ENCODE results near the gene PREX1. TPM values are rescaled to one million over a fixed set of nuclear protein-coding genes. Genes with fewer than 3 reads are reported as not detected.
"Not testable (repeated sequence)": the region's sequence is repeated elsewhere in the genome, so short reads cannot be mapped to it uniquely, and the experiment has no call there.

Gene PREX1, protein sequence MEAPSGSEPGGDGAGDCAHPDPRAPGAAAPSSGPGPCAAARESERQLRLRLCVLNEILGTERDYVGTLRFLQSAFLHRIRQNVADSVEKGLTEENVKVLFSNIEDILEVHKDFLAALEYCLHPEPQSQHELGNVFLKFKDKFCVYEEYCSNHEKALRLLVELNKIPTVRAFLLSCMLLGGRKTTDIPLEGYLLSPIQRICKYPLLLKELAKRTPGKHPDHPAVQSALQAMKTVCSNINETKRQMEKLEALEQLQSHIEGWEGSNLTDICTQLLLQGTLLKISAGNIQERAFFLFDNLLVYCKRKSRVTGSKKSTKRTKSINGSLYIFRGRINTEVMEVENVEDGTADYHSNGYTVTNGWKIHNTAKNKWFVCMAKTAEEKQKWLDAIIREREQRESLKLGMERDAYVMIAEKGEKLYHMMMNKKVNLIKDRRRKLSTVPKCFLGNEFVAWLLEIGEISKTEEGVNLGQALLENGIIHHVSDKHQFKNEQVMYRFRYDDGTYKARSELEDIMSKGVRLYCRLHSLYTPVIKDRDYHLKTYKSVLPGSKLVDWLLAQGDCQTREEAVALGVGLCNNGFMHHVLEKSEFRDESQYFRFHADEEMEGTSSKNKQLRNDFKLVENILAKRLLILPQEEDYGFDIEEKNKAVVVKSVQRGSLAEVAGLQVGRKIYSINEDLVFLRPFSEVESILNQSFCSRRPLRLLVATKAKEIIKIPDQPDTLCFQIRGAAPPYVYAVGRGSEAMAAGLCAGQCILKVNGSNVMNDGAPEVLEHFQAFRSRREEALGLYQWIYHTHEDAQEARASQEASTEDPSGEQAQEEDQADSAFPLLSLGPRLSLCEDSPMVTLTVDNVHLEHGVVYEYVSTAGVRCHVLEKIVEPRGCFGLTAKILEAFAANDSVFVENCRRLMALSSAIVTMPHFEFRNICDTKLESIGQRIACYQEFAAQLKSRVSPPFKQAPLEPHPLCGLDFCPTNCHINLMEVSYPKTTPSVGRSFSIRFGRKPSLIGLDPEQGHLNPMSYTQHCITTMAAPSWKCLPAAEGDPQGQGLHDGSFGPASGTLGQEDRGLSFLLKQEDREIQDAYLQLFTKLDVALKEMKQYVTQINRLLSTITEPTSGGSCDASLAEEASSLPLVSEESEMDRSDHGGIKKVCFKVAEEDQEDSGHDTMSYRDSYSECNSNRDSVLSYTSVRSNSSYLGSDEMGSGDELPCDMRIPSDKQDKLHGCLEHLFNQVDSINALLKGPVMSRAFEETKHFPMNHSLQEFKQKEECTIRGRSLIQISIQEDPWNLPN (N-terminal part only)
- polyA plus RNA-seq (2012; ENCODE audit: insufficient read depth, insufficient read length): 27.8 TPM

DNA sequence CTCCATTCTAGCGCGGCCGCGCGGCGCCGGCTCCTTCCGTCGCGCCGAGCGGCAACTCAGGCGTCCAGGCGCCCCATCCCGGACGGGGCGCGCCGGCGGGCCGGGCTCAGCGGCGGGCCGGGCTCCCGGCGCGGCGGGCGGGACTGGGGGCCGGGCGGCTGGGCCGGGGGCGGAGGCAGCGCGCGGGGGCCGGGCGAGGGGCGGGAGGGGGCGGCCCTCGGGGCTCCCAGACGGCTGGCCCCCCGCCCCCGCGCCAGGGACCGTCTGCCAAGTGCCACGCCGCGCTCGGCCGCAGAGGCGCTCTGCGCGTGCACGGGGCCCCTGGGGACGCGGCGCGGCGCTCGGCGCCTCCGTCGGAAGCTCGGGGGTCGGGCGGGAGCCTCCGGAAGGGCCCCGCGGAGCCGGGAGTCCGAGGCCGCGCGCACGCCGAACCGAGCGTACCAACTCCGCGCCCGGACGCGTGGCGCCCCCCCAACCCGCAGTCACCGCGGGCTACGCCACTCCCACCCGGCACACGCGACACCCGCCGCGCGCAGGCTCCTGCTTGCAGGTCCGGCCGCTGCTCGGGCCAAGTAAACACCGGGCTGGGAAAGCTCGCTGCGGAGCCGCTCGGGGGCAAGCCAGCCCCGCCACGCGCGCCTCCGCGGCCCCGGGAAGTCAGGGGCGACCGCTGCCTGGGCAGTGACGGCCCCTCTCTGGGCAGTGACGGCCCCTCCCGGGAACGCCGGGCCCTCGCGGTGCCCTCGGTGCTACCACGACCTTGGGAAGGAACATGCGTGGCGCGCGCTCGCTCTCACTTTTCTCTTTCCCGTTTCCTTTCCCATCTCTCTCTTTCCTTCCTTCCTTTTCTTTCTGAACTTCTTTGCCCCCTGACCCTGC, at the start of gene PREX1:
TSS of gene PREX1 (minus strand) at position 145 of the 879 bp plus-strand sequence. CDS start at position 6, 139 bp downstream.
- peak within 1 kb of the TSS; percentile 72 for H3K4me3 ChIP-seq (ENCODE audit: low read length)
- DNase-seq (ENCODE audit: low read depth, low spot score): peak; percentile 66

DNA sequence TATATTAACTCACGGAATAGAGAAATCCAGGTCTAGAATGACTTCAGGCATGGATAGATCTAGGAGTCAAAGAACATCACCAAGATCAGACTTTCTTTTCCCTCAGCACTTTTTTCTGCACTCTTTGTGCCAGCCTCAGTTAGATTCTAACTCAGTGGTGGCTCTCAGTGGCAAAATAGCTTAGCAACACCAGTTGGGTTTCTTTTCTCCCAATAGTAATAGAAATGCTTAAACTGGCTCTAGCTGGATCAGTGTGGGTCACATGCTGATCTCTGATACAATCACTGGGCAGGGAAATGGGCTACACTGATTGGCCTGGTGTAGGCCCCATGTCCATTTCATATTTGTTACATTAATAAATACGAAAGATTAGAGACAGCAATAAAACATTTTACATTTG, 49.5 kb upstream of the PREX1 start:
- H3K4me3 ChIP-seq (ENCODE audit: low read length): no peak overlapping the region
- DNase-seq (ENCODE audit: low read depth, low spot score): no peak

DNA sequence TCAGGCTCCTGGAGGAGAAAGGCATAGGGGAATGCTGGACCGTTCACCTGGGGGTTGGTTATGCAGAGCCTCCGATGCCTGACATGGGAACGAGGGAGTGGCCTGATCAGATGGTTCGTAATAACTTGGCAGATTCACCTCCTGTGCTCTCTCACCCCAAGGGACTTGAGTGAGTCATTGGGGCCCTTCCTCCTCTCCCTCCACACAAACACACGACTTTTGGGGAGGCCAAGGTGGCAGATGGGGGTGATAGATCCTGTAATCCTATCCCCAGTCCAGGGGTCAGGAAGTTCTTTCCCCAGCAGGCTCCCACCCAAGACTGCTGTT, 48.1 kb upstream of the PREX1 start:
- H3K4me3 ChIP-seq (ENCODE audit: low read length): no peak overlapping the region
- no peak for DNase-seq (ENCODE audit: low read depth, low spot score)

DNA sequence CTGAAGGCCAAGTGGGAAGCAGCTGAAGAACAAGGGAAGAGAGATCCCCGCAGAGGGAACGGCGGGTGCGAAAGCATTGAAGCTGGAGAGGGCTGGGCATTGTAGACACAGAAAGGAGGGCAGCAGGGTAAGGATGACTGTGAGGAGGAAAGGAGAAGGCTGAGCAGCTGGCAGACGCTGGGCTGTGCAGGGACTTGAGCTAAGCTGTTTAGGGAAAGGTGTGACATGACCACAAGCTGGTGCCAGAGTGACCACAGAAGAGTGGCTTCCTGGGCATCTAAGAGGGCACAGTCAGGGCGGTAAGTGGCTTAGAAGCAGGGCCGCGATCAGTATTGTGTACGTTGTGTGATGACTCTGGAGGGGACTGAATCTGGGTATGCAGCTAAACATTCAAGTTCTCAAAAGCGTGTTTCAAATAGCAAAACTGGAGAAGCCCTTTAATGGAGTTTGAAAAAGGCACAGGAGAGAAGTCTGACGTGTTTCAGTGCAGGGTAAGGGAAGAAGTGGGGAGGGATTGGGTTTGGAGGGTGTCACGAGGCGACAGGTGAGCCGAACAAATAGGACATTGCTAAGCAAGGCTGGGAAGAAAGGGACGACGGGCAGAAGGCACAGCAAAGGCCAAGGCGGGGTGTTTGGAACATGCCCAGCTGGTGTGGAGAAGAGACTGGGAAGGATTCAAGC, 47.6 kb upstream of the PREX1 start:
- DNase-seq (ENCODE audit: low read depth, low spot score): no peak
- H3K4me3 ChIP-seq (ENCODE audit: low read length): no peak overlapping the region

DNA sequence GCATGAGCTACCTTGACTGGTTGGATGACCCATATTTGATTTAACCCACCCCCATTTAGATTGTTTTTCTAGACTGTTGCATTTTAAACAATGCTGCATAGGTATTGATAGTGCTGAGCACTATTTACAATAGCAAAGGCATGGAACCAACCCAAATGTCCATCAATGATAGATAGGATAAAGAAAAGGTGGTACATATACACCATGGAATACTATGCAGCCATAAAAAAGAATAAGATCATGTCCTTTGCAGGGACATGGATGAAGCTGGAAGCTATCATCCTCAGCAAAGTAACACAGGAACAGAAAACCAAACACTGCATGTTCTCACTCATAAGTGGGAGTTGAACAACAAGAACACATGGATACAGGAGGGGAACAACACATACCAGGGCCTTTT, 41.6 kb upstream of the PREX1 start:
- not testable (repeated sequence) for DNase-seq (ENCODE audit: low read depth, low spot score)

DNA sequence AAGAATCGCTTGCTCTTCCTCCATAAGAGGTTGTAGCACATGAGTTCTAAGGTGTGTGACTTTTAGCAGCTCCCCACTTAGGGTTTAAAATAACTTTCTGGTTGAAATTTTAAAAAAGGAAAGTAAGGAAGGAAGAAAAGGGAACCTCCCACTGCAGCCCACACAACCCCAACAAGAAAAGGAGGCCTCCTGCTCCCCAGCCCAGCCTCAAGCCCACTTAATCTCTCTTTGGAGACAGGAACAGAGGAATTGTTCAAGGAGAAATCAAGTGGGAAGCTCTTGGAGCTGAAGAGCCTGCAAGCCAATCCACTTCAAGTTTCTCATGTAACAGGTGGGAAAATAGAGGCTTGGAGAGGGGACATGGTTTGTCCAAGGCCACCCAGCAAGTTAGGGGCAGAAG, 39.1 kb upstream of the PREX1 start:
- no peak overlapping the region for H3K4me3 ChIP-seq (ENCODE audit: low read length)
- no peak for DNase-seq (ENCODE audit: low read depth, low spot score)

More for the DNA sequence above, 41.6 kb upstream of the PREX1 start:
- H3K4me3 ChIP-seq (ENCODE audit: low read length): not testable (repeated sequence)

DNA sequence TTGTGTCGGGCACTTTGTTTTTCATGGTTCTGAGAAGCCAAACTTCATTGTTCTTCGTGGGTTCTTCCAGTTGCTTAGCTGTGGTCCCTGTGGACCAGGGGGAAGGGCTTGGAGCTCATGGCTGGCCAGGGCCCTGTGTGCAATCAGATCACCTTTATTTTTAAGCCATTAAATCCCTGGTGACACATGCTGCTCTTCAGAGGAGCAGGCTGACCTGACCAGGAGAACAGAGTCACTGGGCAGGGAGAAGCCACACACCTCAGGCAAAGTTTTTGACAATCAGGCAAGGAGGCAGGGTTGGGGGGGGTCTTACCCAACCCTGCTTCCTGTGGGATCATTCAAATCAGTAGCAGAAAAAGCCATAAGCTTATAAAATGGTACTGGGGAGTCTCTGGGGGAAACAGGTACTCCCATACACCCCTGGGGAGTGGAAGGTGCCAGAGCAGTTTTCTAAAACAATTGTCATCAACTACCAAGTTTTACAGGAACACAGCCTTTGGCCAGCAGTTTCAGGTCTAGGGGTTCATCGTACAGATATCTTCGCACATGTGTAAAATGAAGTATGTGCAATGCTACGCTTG, 37.0 kb upstream of the PREX1 start:
- DNase-seq (ENCODE audit: low read depth, low spot score): no peak
- H3K4me3 ChIP-seq (ENCODE audit: low read length): no peak overlapping the region

DNA sequence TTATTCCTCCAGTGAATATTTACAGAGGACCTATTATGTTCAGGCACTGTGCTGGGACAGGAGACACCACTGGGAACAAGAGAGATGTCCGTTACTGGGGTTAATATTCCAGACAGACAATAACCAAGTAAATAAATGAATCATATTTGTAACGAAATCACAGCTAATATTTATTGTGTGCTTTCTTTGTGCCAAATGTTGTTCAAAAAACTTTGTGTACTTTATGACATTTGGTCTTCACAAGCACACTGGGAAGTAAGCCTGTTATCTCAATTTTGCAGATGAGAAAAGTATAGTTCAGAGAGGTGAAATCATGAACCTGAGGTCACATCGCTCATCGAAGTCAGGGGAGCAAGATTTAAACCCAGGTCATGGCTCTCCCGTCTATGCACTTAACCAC, 36.5 kb upstream of the PREX1 start:
- no peak overlapping the region for H3K4me3 ChIP-seq (ENCODE audit: low read length)
- no peak for DNase-seq (ENCODE audit: low read depth, low spot score)

DNA sequence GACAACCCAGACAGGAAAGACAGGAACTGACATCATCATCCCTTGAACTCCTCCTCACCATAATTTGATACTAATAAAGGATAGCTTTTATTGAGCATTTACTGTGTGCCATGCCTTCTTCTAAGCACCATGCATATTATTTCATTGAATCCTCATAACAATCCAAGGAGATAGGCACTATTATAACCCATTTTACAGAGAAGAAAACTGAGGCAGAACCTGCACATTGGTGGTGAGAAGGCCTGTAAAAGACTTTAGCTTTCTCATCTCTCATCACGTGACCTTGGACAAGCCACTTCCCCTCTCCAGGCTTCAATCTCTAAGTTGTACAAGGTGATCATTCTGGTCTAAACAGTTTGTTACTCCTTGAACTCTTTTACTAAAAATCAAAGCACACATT, 34.5 kb upstream of the PREX1 start:
- DNase-seq (ENCODE audit: low read depth, low spot score): no peak
- no peak overlapping the region for H3K4me3 ChIP-seq (ENCODE audit: low read length)

DNA sequence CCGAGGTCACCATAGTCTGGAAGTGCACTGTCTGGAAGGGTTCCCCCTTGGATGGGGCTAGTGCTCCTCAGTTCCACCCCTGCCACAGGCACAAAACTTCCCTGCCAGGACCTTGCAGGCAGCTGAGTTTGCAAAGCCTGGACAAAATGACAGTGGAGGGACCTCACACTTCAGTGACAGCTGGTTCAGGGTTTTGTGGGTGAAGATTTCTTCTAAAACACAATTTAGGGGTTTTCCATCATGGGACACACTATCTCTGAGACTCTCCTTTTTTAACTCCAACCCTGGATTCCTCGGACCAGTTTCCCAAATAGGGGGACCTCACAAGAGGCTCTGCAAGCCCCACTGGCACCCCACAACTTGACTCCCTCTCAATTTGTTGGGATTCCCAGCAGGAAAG, 33.6 kb upstream of the PREX1 start:
- no peak overlapping the region for H3K4me3 ChIP-seq (ENCODE audit: low read length)
- no peak for DNase-seq (ENCODE audit: low read depth, low spot score)

DNA sequence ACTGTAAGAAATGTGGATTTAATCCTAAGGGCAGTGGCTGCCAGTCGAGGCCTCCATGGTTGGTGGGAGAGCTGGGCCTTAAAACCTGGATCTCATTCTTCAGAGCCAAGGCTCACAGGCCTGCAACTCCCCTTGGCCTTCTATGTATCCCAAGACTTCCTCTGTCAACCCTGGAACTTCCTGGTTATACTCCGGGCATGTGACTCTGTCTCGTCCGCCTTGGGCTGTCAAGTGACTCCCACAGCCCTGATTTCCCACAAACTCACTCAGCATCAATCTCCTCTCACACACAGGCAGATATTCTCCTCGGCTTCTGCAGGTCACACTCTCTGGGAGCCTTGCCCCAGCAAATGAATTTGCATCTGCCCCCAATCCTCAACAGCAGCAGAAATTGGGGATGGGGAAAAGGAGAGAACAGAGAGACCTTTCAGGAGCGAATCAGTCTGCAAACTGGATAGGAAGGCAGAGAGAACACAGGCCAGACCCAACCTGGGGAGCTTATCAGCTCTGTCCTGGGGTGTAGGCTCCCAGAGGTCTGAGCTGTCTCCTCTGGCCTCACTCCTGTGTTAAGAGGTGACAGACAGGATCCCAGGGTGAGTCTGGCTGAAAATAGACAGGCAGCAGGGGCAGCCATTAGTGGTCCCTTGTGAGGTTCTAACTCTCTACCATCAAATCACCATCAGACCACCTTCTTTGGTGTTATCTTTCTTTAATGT, 30.4 kb upstream of the PREX1 start:
- no peak for DNase-seq (ENCODE audit: low read depth, low spot score)
- H3K4me3 ChIP-seq (ENCODE audit: low read length): no peak overlapping the region

DNA sequence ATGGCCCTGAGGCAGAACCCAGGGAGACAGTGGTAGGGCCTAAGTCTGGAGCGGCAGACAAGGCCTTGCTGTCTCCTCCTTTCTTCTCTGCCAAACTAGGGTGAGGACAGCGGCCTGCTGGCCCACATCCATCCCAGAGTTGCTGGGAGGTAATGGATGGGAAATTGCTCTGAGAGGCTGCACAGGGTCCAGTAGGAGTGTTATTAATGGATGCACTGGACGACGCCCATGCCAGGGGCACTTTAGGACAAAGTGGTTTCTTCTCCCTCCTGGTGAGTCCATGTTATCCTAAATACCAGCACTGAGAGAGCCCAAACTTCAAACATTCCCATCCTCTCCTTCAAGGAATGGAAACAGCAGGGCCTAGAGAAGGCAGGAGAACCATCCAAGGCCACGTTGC, 28.3 kb upstream of the PREX1 start:
- no peak overlapping the region for H3K4me3 ChIP-seq (ENCODE audit: low read length)

DNA sequence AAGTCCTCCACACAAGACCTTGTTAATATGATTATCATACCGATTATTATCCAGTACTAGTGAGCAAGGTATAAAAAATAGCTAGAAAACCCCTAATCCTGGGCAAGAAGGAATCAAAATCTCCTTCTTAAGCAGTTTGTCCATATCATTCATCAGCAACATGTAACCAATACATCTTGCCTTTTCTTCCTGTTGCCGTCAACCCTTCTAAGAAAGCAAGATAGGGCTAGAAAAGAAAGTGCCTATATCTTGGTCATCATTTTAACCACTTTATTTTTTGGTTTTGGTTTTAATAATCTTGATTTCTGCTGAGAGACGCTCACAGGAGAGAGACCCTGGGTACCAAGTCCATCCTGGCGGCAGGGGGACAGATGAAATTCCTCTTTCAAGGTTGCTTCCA, 27.2 kb upstream of the PREX1 start:
- no peak for DNase-seq (ENCODE audit: low read depth, low spot score)
- no peak overlapping the region for H3K4me3 ChIP-seq (ENCODE audit: low read length)

More for the DNA sequence above, 28.3 kb upstream of the PREX1 start:
- no peak for DNase-seq (ENCODE audit: low read depth, low spot score)

DNA sequence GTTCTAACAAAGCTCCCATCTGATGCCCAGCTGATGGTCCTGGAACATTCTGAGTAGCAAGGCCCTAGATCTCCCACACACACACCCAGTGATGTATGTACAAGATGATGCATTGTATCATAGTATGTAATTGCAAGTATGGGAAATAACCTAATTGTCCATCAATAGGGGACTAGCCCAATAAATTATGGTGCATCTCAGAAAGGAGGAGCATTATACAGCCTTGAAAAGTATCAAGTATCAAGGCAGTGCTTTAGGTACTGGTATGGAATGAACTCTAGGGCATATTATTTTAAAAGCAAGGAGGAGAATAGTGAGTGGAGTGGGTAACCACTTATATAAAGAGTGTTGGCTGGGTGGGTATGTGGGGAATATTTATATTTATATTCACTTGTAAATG, 24.8 kb upstream of the PREX1 start:
- no peak overlapping the region for H3K4me3 ChIP-seq (ENCODE audit: low read length)
- DNase-seq (ENCODE audit: low read depth, low spot score): no peak

DNA sequence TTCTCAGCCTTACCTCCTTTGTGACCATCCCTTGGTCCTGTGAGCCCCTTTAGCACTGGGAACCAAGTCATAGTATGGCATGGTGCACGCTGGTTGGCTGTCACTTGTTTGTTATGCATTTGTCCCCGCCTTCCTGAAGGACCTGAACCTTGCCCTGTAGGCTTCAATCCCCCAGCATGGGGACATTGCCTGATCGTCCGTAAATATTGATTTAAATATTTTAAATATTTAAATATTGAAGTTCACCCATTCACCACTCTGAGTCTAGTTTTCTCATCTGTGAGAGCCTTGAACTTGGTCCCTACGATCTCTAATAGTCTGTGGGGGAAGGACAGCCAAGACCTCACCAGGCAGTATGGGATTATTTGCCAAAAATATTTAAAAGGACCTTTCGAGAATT, 23.8 kb upstream of the PREX1 start:
- no peak overlapping the region for H3K4me3 ChIP-seq (ENCODE audit: low read length)
- DNase-seq (ENCODE audit: low read depth, low spot score): no peak

DNA sequence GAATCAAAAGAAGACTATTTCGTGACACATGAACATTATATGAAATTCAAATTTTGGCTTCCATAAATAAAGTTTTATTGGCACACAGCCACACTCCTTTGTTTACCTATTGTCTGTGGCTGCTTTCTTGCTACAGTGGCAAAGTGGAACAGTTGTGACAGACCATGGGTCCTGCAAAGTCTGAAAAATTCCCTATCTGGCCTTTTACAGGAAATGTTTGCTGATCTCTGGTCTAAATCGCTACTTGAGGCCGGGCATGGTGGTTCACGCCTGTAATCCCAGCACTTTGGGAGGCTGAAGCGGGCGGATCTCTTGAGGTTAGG, 23.1 kb upstream of the PREX1 start:
- DNase-seq (ENCODE audit: low read depth, low spot score): no peak
- H3K4me3 ChIP-seq (ENCODE audit: low read length): no peak overlapping the region

DNA sequence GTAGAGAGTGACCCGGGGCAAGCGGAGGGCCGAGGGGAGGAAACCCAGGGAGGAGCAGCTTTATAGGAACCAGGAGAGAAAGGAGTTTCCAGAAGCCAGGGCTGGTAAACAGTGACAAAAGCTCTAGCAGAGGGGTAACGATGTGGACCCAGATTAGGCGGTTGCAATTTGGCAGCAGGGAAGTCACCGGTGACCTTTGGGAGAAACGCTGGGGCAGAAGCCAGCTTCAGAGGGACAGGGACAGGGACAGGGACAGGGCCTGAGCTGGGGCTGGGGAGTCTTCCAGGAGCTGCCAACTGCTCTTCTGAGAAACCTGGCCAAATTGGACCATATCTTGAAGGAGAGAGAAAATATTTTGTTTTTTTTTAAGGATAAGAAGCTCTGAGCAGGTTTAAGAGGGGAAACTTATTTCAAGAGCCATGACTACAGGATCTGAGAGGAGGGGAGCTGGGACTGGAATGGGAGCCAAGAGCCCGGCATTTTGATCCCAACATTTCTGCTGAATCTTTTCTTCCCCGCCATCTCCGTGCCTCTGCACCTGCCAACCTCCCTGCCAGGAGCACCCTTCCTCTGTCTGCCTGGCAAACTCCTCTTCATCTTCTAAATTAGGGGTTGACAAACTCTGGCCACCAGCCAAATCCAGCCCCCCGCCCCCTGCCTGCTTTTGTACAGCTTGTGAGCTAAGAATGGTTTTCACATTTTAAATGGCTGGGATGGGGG, 22.6 kb upstream of the PREX1 start:
- no peak for DNase-seq (ENCODE audit: low read depth, low spot score)
- no peak overlapping the region for H3K4me3 ChIP-seq (ENCODE audit: low read length)
